ENCODE measurements around the gene NDUFS6. TPM values are rescaled to one million over a fixed set of nuclear protein-coding genes. Genes with fewer than 3 reads are reported as not detected.

Gene NDUFS6
- polyA plus RNA-seq, 1 donor from 2014 or later: 72.0 TPM

DNA sequence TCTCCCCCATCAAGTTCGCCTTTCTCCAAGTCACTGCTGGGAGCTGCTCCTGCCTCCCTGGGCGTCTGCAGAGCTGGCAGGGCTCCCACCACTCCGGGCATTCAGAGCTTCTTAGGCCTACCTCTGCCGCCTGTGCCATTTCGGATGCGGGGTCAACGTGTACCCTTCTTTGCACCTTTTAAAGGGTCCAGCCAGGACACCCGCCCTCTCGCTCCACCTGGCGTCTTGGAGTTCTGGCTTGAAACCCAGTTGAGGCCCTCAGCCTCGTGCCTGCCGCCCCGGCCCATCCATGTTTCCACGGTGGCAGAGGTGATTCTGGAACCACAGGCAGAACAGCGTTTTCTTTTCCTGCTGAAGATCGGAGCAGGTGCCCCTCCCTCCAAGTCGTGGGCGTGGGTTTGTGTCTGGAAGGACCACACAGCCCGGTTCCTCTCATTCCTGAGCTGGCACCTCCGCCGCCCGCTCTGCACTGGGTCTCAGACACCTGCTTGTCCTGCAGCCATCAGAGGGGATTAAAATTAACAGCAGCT, 32.9 kb downstream of the NDUFS6 start:
- no peaks in the 10 kb centered on the region for H3K9me3 ChIP-seq (ENCODE audit: low read length)
- no peak overlapping the region for H3K4me2 ChIP-seq (ENCODE audit: low read length)
- H2AFZ ChIP-seq (ENCODE audit: low read depth, low read length): no peak overlapping the region
- H3K9me2 ChIP-seq (ENCODE audit: insufficient read depth, low read length): no peaks in the 10 kb centered on the region
- no peak overlapping the region for H3K27ac ChIP-seq (ENCODE audit: low read length)
- no peaks in the 10 kb centered on the region for H3K79me2 ChIP-seq (replicated peaks; ENCODE audit: insufficient read depth, low read length)
- no peak overlapping the region for H3K9ac ChIP-seq (ENCODE audit: low read length)
- no peaks in the 10 kb centered on the region for H3K36me3 ChIP-seq (ENCODE audit: insufficient read depth, low read length)
- H3K4me3 ChIP-seq (ENCODE audit: low read length): no peak overlapping the region
- no peaks in the 10 kb centered on the region for H3F3A ChIP-seq (ENCODE audit: insufficient read depth, low read length, poor library complexity, severe bottlenecking)
- TF ChIP-seq POLR2AphosphoS5 (IDR thresholded peaks at IDR 0.05) (no peak), SMC3 (conservative IDR thresholded peaks at IDR 0.05; ENCODE audit: poor library complexity) (no peak), EZH2 (IDR thresholded peaks at IDR 0.05; ENCODE audit: borderline replicate concordance, insufficient read depth, low read length, poor library complexity, severe bottlenecking) (no peak), RAD21 (conservative IDR thresholded peaks at IDR 0.05) (no peak), REST (IDR thresholded peaks at IDR 0.05; ENCODE audit: borderline replicate concordance) (no peak), EP300 (conservative IDR thresholded peaks at IDR 0.05; ENCODE audit: poor library complexity, severe bottlenecking) (no peak), MXI1 (conservative IDR thresholded peaks at IDR 0.05; ENCODE audit: poor library complexity, severe bottlenecking) (no peak)
- H3K27me3 ChIP-seq (ENCODE audit: insufficient read depth, low read depth, low read length): no peaks in the 10 kb centered on the region
- H4K20me1 ChIP-seq (ENCODE audit: insufficient read depth): no peaks in the 10 kb centered on the region

DNA sequence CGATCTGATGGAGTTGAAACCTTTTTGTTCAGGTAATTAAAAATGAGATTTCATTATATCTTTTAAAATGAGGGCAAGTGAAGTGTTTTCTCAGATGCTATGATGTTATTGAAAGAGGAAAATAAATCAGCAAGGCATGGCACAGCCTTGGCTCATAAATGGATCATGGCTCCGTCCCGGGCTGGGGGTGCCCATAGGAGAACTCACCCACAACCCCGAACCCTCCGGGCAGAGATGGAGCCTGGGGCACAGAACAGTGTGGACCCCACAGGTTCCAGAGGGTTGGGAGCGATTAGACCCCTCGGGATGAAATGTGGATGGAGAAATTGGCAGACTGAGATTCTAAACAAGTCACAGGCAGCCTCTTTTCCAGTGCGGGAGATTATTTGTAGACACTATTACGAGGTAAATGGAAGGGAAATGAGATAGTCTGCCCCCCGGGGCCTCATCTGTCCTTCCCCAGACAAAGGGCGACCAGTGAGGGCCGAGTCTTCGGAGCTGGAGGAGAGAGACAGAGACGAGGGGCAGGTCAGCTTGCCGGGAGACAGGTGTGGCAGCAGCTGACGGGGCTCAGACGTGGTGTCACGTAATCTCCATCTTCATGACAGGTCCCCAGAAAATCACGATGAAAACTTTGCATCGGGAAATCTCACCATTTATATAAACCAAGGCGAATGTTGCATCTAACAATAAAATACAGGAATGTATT, 33.7 kb downstream of the NDUFS6 start:
- Histone ChIP-seq H3K4me3 (ENCODE audit: low read length) (no peak overlapping the region), H2AFZ (ENCODE audit: low read depth, low read length) (no peak overlapping the region), H3K4me2 (ENCODE audit: low read length) (no peak overlapping the region), H3K9ac (ENCODE audit: low read length) (no peak overlapping the region), H3K27me3 (ENCODE audit: insufficient read depth, low read depth, low read length) (no peaks in the 10 kb centered on the region), H3K27ac (ENCODE audit: low read length) (no peak overlapping the region), H3K36me3 (ENCODE audit: insufficient read depth, low read length) (no peaks in the 10 kb centered on the region), H3F3A (ENCODE audit: insufficient read depth, low read length, poor library complexity, severe bottlenecking) (no peaks in the 10 kb centered on the region), H3K79me2 (replicated peaks; ENCODE audit: insufficient read depth, low read length) (no peaks in the 10 kb centered on the region), H3K9me3 (ENCODE audit: low read length) (no peaks in the 10 kb centered on the region), H4K20me1 (ENCODE audit: insufficient read depth) (no peaks in the 10 kb centered on the region), H3K9me2 (ENCODE audit: insufficient read depth, low read length) (no peaks in the 10 kb centered on the region)
- TF ChIP-seq MXI1 (conservative IDR thresholded peaks at IDR 0.05; ENCODE audit: poor library complexity, severe bottlenecking): no peak
- no peak for TF ChIP-seq POLR2AphosphoS5 (IDR thresholded peaks at IDR 0.05)
- TF ChIP-seq EZH2 (IDR thresholded peaks at IDR 0.05; ENCODE audit: borderline replicate concordance, insufficient read depth, low read length, poor library complexity, severe bottlenecking): no peak
- TF ChIP-seq RAD21 (conservative IDR thresholded peaks at IDR 0.05): no peak
- no peak for TF ChIP-seq TAF1 (IDR thresholded peaks at IDR 0.05; ENCODE audit: low read depth)
- no peak for TF ChIP-seq REST (IDR thresholded peaks at IDR 0.05; ENCODE audit: borderline replicate concordance)
- no peak for TF ChIP-seq EP300 (conservative IDR thresholded peaks at IDR 0.05; ENCODE audit: poor library complexity, severe bottlenecking)
- no peak for TF ChIP-seq CTCF (IDR thresholded peaks at IDR 0.05; ENCODE audit: poor library complexity, severe bottlenecking)

Measured in neural cell (in vitro differentiated cells).